NOMO-1 (cell line): ENCODE results near the gene RNF151.

Source experiments
- DNase-seq, 2 experiments: peaks; one replicate each; lab custom pipeline; 2025; ENCODE audit not compliant: unreplicated experiment in 2 of 2; lab: John Stamatoyannopoulos, UW

The RNF151 gene

DNA sequence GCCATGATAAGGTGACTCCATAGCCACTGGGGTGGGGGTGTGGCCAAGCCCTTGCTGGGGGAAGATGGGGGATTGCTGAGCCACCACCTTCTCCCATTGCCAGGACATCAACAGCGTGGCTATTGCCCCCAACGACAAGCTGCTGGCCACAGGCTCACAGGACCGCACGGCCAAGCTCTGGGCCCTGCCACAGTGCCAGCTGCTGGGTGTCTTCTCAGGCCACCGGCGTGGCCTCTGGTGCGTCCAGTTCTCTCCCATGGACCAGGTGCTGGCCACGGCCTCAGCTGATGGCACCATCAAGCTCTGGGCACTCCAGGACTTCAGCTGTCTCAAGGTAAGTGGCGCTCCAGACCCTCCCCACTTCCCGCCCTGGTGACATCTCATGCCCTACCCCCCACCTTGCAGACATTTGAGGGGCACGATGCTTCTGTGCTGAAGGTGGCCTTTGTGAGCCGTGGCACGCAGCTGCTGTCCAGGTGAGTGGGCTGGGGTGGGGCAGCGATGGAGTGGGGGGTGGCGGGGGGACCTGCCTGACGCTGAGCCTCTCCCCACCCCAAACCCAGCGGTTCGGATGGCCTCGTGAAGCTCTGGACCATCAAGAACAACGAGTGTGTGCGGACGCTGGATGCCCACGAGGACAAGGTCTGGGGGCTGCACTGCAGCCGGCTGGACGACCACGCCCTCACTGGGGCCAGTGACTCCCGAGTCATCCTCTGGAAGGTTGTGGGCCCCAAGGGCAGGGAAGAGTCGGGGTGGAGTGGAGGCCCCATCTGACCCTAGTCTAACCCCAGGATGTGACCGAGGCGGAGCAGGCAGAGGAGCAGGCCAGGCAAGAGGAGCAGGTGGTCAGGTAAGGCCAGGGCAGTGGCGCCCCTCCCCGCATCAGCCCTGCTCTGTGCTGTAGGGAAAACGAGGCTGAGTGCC is 10.6 kb downstream of the RNF151 start:
- no peak for DNase-seq

DNA sequence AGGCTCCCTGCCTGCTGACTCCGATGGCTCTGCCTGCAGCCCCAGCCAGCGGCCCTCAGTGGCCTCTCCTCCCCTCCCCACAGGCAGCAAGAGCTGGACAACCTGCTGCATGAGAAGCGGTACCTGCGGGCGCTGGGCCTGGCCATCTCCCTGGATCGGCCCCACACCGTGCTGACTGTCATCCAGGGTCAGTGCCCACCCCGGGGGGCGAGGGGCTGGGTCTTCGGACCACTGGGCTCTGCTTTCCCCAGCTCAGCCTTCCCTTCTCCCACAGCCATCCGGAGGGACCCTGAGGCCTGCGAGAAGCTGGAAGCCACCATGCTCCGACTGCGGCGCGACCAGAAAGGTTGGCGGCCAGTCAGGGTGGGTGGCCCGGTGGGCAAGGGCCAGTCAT is 11.2 kb downstream of the RNF151 start:
- no peak for DNase-seq

DNA sequence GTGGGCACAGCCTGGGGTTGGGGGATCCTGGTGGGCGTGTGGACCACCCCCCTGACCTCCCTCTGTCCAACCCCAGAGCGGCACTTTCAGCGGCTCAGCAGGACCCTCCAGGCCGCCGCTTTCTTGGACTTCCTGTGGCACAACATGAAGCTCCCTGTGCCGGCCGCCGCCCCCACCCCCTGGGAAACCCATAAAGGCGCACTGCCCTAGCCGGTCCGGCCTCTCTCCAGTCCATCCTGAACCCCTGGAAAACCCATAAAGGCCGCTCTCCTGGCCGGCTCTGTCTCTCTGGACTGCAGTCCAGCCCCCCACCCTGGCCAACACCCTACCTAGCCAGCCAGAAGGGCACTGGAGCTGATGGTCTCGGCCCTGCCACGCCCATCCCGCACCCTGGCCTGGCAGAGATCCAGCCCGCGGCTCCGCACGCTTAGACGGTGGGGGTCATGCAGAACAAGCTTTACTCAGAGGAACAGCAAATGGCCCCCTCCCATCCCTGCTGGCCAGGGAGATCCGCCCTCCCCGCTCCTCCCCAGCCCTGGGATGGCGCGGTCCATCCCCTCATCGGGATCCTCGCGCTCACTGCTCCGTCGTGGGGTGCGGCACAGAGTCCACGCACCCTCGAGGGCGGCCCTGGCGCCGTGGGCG is 11.9 kb downstream of the RNF151 start:
- no peak for DNase-seq

DNA sequence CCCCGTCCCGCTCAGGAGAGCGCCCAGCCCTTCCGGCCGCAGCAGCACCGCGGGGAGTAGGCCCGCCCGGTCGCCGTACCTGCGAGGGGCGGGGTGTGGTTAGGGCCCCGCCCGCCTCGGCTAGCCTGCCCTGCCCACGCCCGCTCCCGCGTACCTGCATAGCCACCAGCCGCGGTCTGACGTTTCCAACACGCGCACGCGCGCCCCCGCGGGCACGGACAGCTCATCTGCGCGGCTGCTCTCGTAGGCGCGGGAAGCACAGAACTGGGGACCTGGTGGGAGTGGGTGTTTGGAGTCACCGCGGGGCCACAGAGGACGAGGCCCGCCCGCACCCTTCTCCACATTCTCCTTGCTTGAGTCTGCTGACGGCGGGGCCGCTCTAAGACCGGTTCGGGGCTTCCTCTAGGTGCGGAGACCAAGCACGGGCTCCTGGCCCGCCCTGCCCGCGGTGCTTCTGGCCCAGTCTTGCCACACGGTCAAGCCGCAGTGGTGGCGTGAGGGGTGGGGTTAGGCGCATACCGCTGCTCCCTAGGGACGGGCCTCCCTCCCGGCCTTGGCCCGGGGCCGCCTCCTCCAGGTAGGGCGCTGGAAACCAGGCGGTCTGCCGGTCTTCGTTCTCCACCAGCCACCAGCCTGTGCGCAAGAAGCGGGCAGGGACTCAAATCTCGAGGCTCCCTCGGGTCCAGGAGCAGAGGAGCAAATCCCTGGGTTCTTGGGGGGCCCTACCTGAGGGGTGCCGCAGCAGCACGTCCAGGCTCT is 12.8 kb downstream of the RNF151 start:
- DNase-seq = no peak

DNA sequence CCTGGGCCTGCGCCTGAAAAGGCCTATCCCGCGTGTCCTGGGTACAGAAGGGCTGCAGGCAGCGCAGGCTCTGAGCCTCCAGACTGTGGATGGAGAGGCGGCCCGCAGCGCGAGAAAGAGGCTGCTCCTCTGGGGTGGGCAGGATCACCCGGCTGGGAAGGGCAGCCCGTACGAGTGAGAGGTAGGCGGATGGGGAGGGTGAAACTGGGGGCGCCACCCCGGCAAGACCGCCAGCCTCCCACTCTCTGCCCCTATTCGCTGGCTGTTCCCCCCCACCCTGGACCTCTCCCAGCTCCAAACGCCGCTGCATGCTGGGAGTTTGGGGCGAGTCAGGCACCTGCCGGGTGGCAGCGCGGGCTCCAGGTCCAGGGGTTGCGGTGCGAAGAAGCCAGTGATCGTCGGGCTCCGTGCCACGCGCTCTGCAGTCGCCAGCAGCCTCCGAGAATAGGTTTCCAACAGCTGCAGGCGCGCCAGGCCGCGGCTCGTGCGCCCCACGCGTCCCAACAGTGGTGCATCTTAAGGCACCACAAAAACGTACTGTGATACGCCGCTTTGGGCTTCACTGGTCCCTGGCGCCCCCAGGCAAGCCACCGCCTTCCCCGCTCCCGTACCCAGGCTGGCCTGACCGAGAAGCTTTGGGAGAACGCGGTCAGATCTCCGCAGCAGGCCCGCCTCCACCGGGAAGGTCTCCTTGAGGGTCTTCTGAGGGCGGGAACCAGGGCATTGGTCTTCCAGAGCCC is 13.5 kb downstream of the RNF151 start:
- DNase-seq = no peak

DNA sequence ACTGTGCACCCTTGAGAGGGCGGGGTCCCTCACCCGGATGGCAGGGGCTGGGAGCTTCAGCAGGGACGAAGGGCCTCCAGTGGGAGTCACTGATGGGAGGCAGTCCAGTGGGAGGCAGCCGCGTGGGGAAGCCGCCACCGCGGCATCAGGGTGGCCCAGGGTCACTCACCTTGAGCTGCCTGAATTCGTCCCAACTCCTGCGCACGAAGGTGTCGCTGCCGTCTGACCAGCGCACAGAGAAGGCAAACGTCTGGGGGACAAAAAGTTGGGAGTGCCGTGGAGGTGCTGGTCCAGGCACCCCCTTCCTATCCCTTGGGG is 14.1 kb downstream of the RNF151 start:
- no peak for DNase-seq

DNA sequence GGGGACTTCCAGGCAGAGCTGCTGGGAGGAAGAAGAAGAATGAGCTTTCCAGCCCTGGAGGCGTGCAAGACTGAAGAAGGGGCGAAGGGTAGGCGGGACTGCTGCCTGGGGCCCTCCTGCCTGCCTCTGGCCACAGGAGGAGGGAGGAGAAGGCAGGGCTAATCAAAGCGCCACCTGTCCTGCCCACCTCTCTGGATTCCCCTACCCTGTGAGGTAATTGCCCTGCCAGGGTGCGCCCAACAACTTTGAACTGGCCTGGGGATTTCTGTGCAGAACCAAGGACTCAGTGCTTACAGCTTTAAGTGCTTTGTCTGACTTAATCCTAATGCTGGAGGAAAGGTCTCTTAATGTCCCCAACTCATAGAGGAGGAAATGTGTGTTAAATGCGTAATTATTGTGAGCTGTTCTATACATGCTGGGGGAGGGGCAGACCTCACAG is 14.8 kb downstream of the RNF151 start, which contains the start of gene NOXO1:
Gene NOXO1 (minus strand): TSS at position 72 of the 439 bp plus-strand sequence. CDS start 290 bp downstream, outside the sequence.
- no peak for DNase-seq

DNA sequence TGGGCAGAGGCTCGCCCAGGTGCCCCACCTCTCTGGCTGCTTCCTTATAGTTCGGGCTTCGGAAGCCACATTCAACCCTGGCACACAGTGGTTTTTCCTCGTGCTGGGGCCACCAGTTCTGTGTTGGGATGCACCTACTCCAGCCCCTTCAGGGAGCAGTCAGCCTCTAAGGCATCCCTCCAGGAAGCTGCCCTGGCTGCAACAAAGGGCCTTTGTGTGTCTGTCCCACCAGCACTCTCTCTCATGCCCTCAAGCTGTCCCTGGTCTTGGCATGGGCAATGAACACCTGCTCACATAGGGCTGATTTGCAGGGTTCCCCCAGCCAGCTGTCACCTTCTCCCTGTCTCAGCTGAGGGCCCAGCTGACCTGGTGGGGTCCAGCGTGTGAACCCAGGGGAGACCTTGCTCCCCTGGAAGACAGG is 15.4 kb downstream of the RNF151 start:
- no peak for DNase-seq

DNA sequence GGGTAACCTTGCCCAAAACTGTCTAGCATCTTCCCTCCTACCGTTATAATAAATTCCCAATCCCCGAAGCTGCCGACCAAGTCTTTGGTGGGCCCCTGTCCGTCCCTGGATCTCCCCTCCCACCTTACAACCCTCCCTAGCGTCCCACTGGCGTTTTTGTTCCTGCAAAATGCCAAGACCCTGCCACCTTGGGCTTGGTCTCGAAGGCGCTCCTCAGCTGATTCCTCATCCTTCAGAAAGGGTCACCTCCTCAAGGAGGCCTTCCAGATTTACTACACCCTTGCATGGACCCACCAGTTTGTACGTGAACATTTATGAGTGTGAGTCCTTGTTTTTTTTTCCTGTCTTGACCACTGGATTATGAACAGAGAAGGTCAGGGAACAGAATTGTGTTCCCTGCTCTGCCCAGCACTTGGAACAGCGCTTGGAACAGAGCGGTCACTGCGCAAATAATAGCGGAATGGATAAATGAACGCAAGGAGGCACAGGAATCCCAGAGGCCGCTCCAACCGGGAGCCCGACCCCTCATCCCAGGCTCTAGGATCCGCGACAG is 16.4 kb downstream of the RNF151 start:
- no peak for DNase-seq

DNA sequence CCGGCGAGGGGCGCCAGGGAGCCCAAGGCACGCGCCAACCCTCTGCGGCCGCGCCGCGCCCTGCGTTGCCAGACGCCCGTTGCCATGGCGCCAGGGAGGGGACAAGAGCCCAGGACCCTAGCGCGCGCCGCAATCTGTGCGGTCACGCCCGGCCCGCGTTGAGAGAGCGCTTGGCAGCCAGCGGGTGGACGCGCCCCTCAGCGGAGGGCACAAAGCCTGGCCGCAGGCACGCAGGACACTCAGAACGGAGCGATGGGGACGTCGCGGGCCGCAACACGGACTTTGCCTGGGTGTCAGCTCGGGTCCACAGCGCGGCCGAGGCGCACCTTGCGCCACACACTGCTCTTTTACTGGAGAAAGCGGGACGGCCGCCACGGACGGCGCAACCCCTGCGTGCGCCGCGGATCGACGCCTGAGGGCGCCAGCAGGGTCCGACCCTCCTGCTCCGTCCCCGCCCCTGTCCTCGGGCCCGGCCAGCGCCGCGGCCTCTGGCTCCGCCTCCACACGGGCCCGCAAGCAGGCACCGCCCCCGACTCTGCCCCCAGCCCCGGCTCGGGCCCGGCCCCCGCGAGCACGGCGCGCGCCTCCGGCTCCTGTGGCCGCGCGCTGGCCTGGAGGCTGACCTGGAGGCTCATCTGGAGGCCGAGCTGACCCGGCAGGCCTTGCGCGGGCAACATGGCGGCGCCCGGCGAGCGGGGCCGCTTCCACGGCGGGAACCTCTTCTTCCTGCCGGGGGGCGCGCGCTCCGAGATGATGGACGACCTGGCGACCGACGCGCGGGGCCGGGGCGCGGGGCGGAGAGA is 17.1 kb downstream of the RNF151 start, which contains the start of gene GFER:
Gene GFER (plus strand): TSS at position 650 of the 803 bp plus-strand sequence. CDS start 26 bp downstream, at position 676.
- DNase-seq = peak; percentile 88 to 93

DNA sequence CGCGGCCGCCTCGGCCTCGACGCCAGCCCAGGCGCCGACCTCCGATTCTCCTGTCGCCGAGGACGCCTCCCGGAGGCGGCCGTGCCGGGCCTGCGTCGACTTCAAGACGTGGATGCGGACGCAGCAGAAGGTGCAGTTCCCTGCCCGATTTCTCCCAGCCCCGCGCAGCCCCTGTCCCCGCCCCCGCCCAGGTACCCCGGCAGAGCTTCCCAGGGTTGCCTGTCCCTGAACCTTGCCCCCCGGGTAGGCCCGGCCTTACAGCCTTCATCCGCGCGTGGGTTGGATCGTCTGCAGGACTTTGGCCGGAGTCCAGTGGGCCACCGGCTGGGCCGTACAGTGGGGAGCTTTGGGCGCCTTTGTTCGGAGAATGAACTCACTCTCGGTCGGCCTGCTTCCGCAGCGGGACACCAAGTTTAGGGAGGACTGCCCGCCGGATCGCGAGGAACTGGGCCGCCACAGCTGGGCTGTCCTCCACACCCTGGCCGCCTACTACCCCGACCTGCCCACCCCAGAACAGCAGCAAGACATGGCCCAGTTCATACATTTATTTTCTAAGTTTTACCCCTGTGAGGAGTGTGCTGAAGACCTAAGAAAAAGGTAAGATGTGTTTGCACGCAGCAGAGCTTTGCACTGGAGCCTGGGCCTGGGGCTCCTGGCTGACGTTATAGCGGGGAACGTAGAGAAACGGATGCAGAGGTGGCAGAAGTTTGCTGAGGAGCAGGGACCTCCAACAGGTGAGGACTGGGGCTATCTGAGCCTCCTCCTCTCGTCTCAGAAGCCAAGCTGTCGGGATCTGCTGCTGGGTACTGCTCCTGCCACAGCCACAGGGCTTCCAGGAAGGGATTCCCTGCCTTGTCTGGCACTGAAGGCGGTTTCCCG is 17.9 kb downstream of the RNF151 start:
- no peak for DNase-seq

DNA sequence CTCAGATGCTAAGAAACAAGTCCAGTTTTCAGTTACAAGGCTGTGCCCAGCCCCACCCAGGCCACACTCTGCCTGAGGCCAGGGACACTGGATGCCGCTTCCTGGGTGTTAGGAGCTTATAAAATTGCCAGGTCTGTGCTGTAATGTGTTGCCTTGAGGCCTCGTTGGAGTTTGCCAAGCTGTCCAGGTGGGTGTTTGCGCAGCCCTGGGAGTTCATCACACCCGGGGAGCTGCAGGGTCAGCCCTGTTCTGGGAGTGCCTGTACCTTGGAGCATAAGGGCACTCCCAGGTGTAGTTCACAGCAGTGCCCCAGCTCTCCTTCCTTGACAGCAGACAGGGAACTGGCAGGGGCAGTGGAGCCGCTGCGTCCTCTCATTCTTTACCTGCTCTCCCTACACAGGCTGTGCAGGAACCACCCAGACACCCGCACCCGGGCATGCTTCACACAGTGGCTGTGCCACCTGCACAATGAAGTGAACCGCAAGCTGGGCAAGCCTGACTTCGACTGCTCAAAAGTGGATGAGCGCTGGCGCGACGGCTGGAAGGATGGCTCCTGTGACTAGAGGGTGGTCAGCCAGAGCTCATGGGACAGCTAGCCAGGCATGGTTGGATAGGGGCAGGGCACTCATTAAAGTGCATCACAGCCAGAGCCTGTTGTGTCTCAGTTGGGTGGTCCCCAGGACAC is 19.0 kb downstream of the RNF151 start:
- no peak for DNase-seq

DNA sequence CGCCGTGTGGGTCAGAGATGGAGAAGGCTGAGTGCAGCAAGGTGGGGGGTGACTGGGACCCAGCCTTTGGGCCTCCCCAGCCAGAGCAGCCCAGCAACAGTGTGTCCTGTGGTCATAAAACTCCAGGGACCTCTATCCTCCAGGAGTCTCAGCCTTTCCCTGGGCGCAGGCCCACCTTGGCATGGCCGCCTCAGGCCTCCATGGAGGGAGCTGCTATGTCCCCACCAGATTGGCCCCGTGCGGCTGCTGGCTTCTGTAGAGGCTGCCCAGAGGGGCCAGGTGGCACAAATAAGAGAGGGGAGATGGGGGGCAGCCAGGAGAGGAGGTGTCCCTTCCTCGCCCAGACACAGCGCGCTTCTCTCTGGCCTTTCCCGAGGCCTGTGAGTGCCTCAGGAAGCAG is 20.5 kb downstream of the RNF151 start:
- DNase-seq = no peak

DNA sequence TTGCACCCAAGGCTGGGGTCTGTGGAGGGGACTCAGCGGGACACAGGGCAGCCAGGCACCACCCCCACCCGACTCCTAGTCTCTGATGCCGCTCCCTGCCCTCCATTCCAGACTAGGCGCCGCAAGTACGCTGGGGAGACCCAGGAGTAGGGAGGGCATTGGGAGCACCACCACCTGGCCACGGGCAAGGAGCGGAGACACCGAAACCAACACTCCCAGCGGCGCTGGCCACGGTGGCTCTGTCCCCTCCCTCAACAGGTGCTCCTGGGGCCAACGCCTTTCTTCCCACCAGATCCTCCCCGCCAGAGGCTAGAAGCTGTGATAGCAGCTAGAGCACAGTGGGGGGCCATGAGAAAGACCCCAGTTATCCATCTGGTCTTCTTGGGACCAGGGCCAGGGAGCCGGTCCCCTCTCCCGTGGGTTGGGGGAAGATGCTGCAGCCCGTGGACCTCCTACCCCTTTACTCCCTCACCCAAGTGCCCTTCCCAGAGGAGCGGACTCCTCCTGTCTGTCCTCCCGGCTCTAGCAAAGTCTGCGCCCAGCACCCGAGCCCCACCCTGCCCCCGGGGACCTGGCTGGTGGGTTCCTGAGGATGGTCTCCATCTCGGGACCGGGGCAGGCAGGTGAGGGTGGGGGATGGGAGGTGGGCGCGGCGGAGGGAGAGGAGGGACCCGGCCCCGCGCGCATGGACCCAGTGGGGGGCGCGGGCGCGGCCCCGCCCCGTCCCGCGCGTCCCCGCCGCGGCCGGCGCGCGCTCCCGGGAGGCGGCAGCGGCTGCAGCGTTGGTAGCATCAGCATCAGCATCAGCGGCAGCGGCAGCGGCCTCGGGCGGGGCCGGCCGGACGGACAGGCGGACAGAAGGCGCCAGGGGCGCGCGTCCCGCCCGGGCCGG is 22.8 kb downstream of the RNF151 start, which contains the start of gene SYNGR3:
Gene SYNGR3 (plus strand): TSS at position 762 of the 892 bp plus-strand sequence. CDS start 133 bp downstream, outside the sequence.
- DNase-seq = no peak

DNA sequence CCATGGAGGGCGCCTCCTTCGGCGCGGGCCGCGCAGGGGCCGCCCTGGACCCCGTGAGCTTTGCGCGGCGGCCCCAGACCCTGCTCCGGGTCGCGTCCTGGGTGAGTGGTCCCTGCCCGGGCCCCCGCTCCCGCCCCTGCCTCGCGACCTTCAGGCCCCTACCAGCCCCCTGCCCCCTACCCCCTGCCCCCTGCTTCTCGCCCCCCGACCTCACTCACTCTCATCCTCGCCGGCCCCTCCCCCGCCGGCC is 23.4 kb downstream of the RNF151 start:
- DNase-seq = no peak

DNA sequence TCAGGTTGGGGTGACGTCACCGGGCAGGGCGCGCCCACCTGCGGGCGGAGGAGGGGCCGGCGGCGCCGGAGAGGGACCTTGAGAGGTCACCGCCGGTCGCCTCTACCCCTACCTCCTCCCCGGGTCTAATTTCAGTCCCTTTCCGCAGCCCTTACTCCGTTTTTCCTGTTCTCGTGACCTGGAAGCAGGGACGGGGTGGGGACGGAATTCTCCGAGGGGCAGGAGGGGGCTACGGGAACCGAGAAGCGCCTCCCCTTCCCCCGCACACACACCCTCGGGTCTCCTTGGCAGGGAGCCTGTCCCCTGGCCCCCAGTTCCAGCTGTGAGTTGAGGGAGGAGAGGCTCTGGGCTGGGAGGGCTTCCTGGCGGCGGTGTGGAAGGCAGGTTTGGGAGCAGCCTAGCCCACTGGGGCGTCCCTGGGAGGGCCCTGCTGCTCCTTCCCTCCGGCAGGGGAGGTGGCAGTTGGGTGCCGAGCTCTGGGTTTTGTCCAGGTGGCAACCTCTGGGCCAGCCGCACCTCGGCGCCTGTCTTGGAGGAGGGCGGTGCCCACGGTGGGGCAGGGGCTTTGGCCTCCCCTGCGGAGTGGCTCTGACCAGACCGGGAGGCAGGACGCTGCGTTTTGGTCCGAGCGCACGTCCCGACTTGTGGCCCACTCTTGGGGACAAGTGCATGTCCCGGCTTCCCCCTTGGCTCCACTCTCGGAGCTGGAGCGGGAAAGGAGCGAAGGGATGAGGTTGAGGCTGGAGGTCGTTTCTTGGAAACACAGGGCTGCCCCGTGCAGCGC is 23.9 kb downstream of the RNF151 start:
- DNase-seq = no peak
